Effector memory CD8-positive, alpha-beta T cell (primary cell): Measurements from ENCODE around the gene PHOSPHO1.
"Not testable (repeated sequence)": the region's sequence is repeated elsewhere in the genome, so short reads cannot be mapped to it uniquely, and the experiment has no call there.

ENCODE experiments used
- ATAC-seq: fragments of 150-1000 bp; cut with Tn5 transposase; replicated peaks from 2 replicates; pipeline ENCODE4 v1.10.0; 2021; ENCODE audit warnings: mild to moderate bottlenecking, moderate library complexity
- DNase-seq, 3 experiments: peaks; one replicate each; pipeline ENCODE4 v3.0.0; 2021
- H3K27ac Mint-ChIP-seq, 2 donors: one replicate each; pipeline ENCODE4 v1.8.0; 2022; ENCODE audit warnings: mild to moderate bottlenecking in 2 of 2, mixed read lengths in 2 of 2, moderate library complexity in 2 of 2
- H3K27me3 Mint-ChIP-seq, 2 donors: one replicate each; pipeline ENCODE4 v1.8.0; 2022; ENCODE audit warnings: mixed read lengths in 2 of 2
- H3K36me3 Mint-ChIP-seq: one replicate; pipeline ENCODE4 v1.8.0; 2022; ENCODE audit warnings: mild to moderate bottlenecking, moderate library complexity, mixed read lengths; ENCODE audit not compliant: insufficient read depth
- H3K4me1 Mint-ChIP-seq, 2 donors: one replicate each; pipeline ENCODE4 v1.8.0; 2022; ENCODE audit warnings: low read depth in 2 of 2, mixed read lengths in 2 of 2
- H3K4me3 Mint-ChIP-seq, 2 donors: one replicate each; pipeline ENCODE4 v1.8.0; 2022; ENCODE audit warnings: mild to moderate bottlenecking in 2 of 2, mixed read lengths in 2 of 2, moderate library complexity in 2 of 2
- H3K9me3 Mint-ChIP-seq, 2 donors: one replicate each; pipeline ENCODE4 v1.8.0; 2022; ENCODE audit warnings: mixed read lengths in 2 of 2
- total RNA-seq, 9 experiments: gene quantifications; one replicate each; lab custom pipeline; 2026; lab: John Stamatoyannopoulos, UW

The PHOSPHO1 gene, protein sequence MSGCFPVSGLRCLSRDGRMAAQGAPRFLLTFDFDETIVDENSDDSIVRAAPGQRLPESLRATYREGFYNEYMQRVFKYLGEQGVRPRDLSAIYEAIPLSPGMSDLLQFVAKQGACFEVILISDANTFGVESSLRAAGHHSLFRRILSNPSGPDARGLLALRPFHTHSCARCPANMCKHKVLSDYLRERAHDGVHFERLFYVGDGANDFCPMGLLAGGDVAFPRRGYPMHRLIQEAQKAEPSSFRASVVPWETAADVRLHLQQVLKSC
- total RNA-seq = 0 to 0.43 (median 0.12) reads per million in 9 experiments

DNA sequence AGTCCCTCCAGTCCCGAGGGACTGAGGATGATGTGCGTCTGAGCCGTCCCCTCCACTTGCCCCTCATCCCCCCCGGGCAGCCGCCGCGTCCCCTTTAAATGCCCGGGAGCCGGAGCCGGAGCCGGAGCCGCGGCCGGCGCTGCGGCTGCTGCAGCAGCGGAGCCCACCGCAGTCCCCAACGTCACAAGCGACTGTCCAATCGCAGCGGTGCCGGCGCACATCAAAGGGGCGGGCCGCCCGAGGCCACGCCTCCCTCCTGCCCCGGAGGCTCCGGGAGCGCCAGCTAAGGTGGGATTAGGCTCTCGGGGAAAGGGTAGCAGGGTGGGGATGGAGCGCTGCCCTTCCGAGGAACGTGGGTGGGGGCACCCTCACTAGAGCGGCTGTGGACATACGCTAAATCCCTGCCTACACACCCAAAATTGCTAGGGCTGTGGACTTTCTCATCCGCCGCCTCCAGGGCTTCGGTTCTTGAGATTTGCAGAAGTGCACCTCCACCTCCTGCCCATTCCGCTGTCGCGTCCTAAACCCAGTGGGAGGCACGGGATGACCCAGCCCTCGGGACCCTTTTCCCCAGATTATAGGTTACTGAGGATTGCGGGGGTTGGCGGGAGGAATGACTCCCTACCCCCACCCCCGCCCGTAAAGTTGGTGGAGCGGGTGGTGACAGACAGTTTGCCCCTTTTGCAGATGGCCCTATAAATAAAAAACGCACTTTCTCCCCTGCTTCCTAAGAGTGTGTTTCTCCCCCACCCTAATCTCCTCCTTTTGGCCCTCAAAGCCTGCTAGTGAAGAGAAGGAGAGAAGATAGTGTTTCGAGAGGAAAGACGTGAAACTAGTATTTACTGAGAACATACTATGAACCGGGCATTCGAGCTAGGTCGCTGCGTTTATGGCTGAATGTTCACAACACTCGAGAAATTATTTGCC lies at the start of gene PHOSPHO1:
Gene PHOSPHO1 (minus strand): TSS at position 152 of the 927 bp plus-strand sequence. CDS start 4,096 bp downstream, outside the sequence.
- peak; percentile 95 for ATAC-seq

DNA sequence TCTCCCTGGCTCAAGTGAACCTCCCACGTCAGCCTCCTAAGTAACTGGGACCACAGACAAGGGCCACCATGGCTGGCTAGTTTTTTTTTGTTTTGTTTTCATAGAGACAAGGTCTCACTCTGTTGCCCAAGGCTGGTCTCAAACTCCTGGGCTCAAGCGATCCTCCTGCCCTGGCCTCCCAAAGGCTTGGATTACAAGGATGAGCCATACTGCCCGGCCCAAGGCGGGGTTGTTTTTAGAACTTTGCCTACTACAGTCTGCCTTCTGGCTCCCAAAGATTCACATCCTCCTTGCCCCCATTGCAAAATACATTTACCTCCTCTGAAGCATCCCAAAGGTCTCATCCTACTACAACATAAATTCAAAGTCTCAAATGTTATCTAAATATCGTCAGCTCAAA lies 49.5 kb upstream of the PHOSPHO1 start:
- H3K27ac Mint-ChIP-seq = no peak overlapping the region

More for the DNA sequence above, at the start of gene PHOSPHO1:
- H3K4me3 Mint-ChIP-seq = peak within 1 kb of the TSS; percentile 83 to 86
- no peaks in the 10 kb centered on the region for H3K9me3 Mint-ChIP-seq
- H3K36me3 Mint-ChIP-seq = peaks cover 14% of the 10 kb centered on the region
- peaks cover 5 to 14% of the 10 kb centered on the region in 2 donors for H3K27me3 Mint-ChIP-seq
- H3K4me1 Mint-ChIP-seq = peaks cover 24% of the 10 kb centered on the region in 2 donors
- peak; percentile 79 to 84 (median 84) for DNase-seq
- peak within 1 kb of the TSS; percentile 80 to 87 for H3K27ac Mint-ChIP-seq

DNA sequence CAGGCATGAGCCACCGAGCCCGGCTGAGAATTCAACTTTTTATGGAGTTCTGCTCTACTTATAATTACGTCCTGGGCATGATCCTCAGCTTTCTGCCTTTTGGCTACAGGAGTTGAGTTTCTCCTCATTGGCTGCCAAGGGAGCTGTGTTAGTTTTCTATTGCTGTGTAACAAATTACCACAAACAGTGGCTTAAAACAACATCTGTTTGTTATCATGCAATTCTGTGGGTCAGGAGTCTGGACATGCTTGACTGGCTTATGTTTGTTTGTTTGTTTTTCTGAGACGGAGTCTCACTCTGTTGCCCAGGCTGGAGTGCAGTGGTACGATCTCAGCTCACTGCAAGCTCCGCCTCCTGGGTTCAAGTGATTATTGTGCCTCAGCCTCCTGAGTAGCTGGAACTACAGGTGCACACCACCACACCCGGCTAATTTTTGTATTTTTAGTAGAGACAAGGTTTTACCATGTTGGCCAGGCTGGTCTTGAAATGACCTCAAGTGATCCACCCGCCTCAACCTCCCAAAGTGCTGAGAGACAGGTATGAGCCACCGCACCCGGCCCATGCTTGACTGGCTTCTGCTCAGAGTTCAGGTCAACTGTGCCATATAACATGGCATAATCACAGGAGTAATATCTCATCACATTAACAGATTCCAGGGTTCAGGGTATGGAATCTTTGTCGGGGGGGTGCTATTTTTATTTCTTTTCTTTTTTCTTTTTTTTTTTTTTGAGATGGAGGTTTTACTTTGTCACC lies 48.9 kb upstream of the PHOSPHO1 start:
- H3K9me3 Mint-ChIP-seq, ATAC-seq: not testable (repeated sequence)

More for the DNA sequence above, 49.5 kb upstream of the PHOSPHO1 start:
- no peak for ATAC-seq
- H3K4me1 Mint-ChIP-seq = no peaks in the 10 kb centered on the region
- H3K27me3 Mint-ChIP-seq = peaks cover 0 to 4% of the 10 kb centered on the region in 2 donors
- H3K36me3 Mint-ChIP-seq = no peaks in the 10 kb centered on the region
- H3K4me3 Mint-ChIP-seq = no peak overlapping the region
- no peaks in the 10 kb centered on the region for H3K9me3 Mint-ChIP-seq
- DNase-seq = no peak

DNA sequence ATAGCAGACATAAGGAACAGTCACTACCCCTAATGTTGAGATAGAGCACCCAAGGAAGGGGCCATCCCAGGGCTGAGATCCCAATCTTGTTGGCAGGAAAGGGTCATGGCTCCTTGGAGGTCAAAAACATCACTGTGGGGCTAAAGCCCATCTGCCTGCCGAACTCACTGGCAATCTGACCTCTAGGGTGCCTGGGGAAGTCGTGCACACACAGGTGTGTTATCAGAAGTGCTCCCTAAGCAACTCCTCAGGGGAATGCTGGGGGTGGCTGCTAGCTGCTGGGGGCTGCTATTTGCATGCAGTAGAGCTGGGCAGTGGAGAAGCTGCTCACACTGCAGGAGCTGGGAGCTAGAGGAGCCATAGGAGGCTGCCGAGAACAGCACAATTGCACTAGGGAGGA lies 47.5 kb upstream of the PHOSPHO1 start:
- Mint-ChIP-seq H3K4me3 (no peak overlapping the region), H3K27ac (no peak overlapping the region), H3K9me3 (no peaks in the 10 kb centered on the region), H3K4me1 (no peaks in the 10 kb centered on the region), H3K36me3 (no peaks in the 10 kb centered on the region), H3K27me3 (peaks cover 0 to 4% of the 10 kb centered on the region in 2 donors)
- ATAC-seq = no peak
- no peak for DNase-seq

More for the DNA sequence above, 48.9 kb upstream of the PHOSPHO1 start:
- H3K36me3 Mint-ChIP-seq, H3K27me3 Mint-ChIP-seq, DNase-seq, H3K4me3 Mint-ChIP-seq, H3K4me1 Mint-ChIP-seq, H3K27ac Mint-ChIP-seq: not testable (repeated sequence)

DNA sequence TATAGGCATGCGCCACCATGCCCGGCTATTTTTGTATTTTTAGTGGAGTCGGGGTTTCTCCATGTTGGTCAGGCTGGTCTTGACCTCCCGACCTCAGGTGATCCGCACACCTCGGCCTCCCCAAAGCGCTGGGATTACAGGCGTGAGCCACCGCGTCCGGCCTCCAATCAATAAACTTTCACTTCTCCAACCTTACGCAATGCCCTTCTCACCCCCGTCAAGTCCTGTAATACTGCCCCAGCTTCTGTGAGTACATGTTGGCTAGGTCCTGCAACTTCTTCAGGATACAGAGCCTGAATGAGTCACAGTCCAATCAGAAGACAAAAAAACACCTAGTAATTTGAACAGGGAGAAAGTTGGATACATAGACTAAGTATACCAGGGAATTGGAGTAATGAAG lies 47.1 kb upstream of the PHOSPHO1 start:
- Mint-ChIP-seq H3K27ac (no peak overlapping the region), H3K9me3 (no peaks in the 10 kb centered on the region), H3K4me1 (no peaks in the 10 kb centered on the region), H3K27me3 (peaks cover 0 to 4% of the 10 kb centered on the region in 2 donors), H3K4me3 (no peak overlapping the region), H3K36me3 (no peaks in the 10 kb centered on the region)
- ATAC-seq (no peak), DNase-seq (no peak)

DNA sequence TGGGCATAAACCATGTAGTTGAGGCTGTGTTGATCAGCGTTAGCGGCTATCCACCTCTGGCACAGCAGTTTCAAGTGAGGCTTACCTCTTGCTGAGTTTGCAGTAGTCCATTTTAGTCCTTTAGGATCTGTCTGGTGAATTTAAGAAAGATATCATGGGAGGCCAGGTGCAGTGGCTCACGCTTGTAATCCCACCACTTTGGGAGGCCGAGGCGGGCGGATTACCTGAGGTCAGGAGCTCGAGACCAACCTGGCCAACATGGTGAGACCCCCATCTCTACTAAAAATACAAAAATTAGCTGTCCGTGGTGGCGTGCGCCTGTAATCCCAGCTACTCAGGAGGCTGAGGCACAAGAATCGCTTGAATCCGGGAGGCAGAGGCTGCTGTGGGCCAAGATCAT lies 45.4 kb upstream of the PHOSPHO1 start:
- not testable (repeated sequence) for H3K4me1 Mint-ChIP-seq, H3K36me3 Mint-ChIP-seq, ATAC-seq, H3K9me3 Mint-ChIP-seq, H3K27me3 Mint-ChIP-seq, DNase-seq, H3K27ac Mint-ChIP-seq, H3K4me3 Mint-ChIP-seq

DNA sequence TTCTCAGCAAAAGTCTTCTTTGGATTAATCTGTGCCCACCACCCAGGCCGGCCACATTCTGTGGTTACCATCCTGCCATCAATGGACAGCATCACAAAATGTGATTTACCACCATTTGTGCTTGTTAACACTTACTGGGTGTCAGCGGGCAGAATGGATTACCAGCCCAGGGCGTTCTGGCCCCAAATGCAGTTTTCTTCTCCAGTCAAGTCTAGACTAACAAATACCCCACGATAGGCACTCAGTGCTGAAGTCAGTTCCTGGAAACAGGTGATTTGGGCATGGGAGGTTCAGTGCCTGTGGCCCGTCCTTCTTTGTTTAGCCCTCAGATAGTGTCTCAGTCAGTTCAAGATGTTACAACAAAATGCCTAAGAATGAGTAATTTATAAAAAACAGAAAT lies 38.8 kb upstream of the PHOSPHO1 start:
- Mint-ChIP-seq H3K4me3 (no peak overlapping the region), H3K27ac (no peak overlapping the region), H3K27me3 (peaks cover 0 to 23% of the 10 kb centered on the region in 2 donors), H3K9me3 (no peaks in the 10 kb centered on the region), H3K36me3 (peaks cover 2% of the 10 kb centered on the region), H3K4me1 (no peaks in the 10 kb centered on the region)
- ATAC-seq (no peak), DNase-seq (no peak)

DNA sequence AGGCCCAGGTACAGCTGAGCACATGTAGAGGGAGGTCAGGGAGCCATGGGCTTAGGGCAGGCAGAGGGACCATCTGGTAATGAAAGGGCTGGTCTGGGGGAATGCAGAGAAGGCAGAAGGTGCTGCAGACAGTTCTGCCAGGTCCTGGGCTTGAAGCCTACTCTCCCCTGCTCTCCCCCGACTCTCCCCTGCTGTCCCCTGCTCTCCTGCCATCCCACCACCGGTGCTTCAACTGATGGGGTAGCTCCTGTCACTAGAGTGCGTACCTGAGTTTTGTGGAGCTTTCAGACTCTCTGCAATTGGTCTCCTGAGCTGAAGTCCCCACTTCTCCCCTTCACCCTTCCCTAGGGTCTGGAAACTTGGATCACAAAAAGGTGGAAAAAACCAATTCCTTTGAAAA lies 37.3 kb upstream of the PHOSPHO1 start:
- Mint-ChIP-seq H3K27me3 (peaks cover 0 to 24% of the 10 kb centered on the region in 2 donors), H3K9me3 (no peaks in the 10 kb centered on the region), H3K4me1 (no peaks in the 10 kb centered on the region), H3K36me3 (peaks cover 2% of the 10 kb centered on the region), H3K27ac (no peak overlapping the region), H3K4me3 (no peak overlapping the region)
- DNase-seq = no peak
- ATAC-seq = no peak

DNA sequence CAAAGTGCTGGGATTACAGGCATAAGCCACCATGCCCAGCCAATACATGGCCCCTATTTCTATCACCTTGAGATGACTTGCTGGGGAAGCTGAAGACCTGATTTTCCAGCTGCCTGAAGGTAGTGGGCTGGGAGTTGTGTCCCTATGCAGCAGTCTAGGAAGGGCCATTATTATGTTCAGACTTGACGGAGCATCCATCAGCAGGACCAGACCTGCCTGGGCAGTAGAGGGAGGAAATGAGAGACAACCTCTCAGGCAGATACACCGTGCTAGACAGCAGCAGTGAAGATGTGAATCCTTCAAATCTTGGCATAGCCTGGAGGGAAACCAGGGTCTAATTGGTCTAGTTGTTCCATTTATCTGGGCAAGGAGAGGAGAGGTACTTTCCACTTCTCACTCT lies 35.6 kb upstream of the PHOSPHO1 start:
- DNase-seq (no peak), ATAC-seq (no peak)
- no peak overlapping the region for H3K4me3 Mint-ChIP-seq
- H3K9me3 Mint-ChIP-seq = no peaks in the 10 kb centered on the region
- peaks cover 2% of the 10 kb centered on the region for H3K36me3 Mint-ChIP-seq
- peaks cover under 1 to 1% of the 10 kb centered on the region in 2 donors for H3K4me1 Mint-ChIP-seq
- H3K27me3 Mint-ChIP-seq = peaks cover 0 to 24% of the 10 kb centered on the region in 2 donors
- H3K27ac Mint-ChIP-seq = peak overlapping the region in 1 of 2 donors; percentile 71

DNA sequence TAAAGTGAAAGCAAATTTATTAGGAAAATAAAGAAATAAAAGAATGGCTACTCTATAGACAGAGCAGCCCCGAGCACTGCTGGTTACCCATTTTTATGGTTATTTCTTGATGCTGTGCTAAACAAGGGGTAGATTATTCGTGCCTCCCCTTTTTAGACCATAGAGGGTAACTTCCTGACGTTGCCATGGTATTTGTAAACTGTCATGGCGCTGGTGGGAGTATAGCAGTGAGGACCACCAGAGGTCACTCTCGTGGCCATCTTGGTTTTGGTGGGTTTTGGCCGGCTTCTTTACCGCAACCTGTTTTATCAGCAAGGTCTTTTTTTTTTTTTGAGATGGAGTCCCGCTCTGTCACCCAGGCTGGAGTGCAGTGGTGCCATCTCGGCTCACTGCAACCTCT lies 31.0 kb upstream of the PHOSPHO1 start:
- DNase-seq, H3K4me1 Mint-ChIP-seq, H3K36me3 Mint-ChIP-seq, H3K27ac Mint-ChIP-seq, H3K9me3 Mint-ChIP-seq, ATAC-seq: not testable (repeated sequence)
- Mint-ChIP-seq H3K27me3 (peaks cover 0 to 23% of the 10 kb centered on the region in 2 donors), H3K4me3 (peak overlapping the region; percentile 79 to 83)

DNA sequence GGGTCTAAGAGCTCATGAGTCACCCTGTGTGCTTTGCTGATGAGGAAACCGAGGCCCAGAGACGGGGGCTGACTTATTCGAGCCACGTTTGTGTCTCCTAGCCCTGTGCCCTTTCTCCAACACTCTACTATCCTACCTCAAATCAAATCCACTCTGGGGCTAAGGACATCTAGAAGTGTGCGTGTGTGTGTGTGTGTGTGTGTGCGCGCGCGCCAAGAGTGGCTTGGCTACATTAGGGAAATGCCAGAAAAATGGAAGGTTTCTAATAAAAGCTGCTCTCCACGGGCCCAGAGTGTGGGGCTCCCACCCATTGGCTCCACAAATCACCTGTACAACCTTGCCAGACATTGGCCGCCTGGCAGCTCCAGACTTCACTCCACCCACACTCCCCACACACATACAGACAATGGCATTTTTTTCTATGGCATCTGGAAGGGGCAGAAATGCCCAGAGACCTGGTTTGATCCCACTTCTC lies 30.3 kb upstream of the PHOSPHO1 start:
- ATAC-seq (no peak), DNase-seq (peak in 1 of 3 experiments; percentile 10)
- H3K4me1 Mint-ChIP-seq = peaks cover 7 to 8% of the 10 kb centered on the region in 2 donors
- H3K36me3 Mint-ChIP-seq = no peaks in the 10 kb centered on the region
- no peaks in the 10 kb centered on the region for H3K9me3 Mint-ChIP-seq
- H3K27me3 Mint-ChIP-seq = peaks cover 0 to 16% of the 10 kb centered on the region in 2 donors
- H3K4me3 Mint-ChIP-seq = peak overlapping the region; percentile 79 to 83
- peak overlapping the region in 1 of 2 donors; percentile 44 for H3K27ac Mint-ChIP-seq

DNA sequence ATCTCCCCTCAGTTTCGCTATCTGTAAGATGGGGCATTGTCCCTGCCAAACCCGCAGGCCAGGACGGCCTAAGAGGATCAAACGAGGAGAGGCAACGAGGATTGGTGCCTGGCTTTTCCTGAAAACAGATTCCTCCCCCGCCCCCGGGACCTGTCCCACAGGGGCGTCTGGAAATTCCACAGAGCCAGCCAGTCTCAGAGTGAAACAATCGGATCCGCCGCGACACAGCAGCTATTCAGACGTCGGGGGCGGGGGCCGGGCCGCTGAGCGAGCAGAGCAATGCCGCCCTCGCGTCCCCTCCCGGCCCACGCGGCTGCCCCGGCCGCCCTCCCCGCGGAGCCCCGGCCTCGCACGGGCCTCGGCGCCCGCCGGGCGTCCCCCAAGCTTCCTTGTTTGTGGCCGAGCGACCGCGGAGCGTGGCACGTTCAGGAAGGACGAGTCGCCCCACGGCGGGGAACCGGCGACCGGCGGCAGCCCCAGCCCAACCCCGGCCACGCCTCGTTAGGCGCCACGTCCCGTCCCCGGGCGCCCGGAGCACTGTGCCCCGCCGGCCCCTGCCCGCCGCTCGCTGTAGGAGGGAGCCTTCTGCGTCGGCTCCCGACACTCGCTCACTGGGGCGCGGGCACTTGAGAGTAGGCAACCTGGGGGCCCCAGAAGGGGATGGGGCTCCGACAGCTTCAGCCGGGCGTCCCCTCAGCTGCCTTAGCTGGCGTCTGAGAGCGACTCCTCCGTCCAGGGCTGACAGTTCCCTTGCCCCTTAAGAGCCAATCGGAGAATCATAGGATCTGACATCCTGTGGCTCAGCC lies 29.6 kb upstream of the PHOSPHO1 start:
- Mint-ChIP-seq H3K4me1 (peaks cover 7 to 8% of the 10 kb centered on the region in 2 donors), H3K27me3 (peaks cover 0 to 10% of the 10 kb centered on the region in 2 donors), H3K9me3 (no peaks in the 10 kb centered on the region), H3K4me3 (peak overlapping the region; percentile 79 to 83), H3K27ac (peak overlapping the region in 1 of 2 donors; percentile 57), H3K36me3 (no peaks in the 10 kb centered on the region)
- DNase-seq (peak; percentile 34 to 42 (median 40)), ATAC-seq (peak; percentile 84)
